PC-3 (cell line): ENCODE results near the gene RNF121.

ENCODE experiments used
- CTCF ChIP-seq: fragments of 300-600 bp; sonication (generic); conservative IDR thresholded peaks from 2 replicates; pipeline ENCODE4 v1.5.1; 2017; ENCODE audit warnings: antibody characterized with exemption, low read depth, mild to moderate bottlenecking, low read length
- EZH2 ChIP-seq: fragments of 300-600 bp; sonication (generic); IDR thresholded peaks from one replicate; pipeline ENCODE4 v1.6.1; 2017; ENCODE audit warnings: antibody characterized with exemption, mild to moderate bottlenecking, low read length; ENCODE audit not compliant: unreplicated experiment
- EZH2phosphoT487 ChIP-seq: fragments of 300-600 bp; sonication (generic); IDR thresholded peaks from 2 replicates; pipeline ENCODE4 v1.6.1; 2018; ENCODE audit warnings: mild to moderate bottlenecking, antibody characterized with exemption, low read length, borderline replicate concordance

GRCh38 chr11:71930556-71931244, 1.9 kb downstream of the RNF121 start:
- TF ChIP-seq CTCF (no peak), EZH2phosphoT487 (no peak), EZH2 (no peak)
